ENCODE results near the gene SCN1B.

DNA sequence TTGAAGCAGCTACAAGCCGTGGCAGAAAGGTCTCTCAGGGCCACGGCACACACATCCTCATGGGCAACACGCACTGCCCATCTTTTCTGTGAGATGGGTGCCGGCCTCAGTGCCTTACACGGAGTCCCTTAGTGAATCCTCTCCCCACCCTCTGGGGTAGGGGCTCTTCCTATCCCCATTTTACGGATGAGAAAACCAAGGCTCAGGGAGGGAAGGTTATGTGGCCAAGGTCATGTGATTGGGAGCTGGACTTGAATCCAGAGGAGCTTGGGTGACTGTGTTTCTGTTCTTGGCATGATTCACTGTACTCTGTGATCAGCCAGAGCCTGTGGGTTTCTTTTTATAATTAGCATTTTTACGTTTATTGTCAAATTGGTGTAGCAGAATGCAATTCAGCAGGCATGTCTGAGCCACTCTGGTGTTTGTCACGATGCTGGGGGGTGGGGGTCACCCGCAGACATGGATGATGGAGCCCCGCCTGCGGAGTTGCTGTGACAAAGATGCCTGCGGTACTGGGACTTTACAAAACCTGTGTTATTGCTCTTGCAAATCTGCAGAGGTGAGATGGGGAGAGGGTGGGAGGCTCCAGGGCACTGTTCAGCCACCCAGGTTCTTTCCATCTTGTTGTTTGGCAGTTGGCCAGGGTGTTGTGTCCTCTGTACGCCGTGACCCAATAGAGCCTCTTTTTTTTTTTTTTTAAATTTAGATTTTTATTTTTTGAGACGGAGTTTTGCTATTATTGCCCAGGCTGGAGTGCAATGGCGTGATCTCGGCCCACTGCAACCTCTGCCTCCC is 4.5 kb downstream of the SCN1B start:
- TF ChIP-seq CREB1 (IDR thresholded peaks at IDR 0.05; ENCODE audit: low read depth), result no peak
- TF ChIP-seq RAD21 (IDR thresholded peaks at IDR 0.05; ENCODE audit: low read depth), result no peak
- TF ChIP-seq YY1 (IDR thresholded peaks at IDR 0.05; ENCODE audit: low read depth), result no peak
- TF ChIP-seq ZBTB7A (IDR thresholded peaks at IDR 0.05; ENCODE audit: low read depth), result no peak
- no peak for TF ChIP-seq TAF1 (IDR thresholded peaks at IDR 0.05; ENCODE audit: low read depth)
- TF ChIP-seq REST (IDR thresholded peaks at IDR 0.05; ENCODE audit: low read depth), result no peak
- TF ChIP-seq, protein P1, sequence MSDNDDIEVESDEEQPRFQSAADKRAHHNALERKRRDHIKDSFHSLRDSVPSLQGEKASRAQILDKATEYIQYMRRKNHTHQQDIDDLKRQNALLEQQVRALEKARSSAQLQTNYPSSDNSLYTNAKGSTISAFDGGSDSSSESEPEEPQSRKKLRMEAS (IDR thresholded peaks at IDR 0.05), result no peak
- no peak for TF ChIP-seq EP300 (IDR thresholded peaks at IDR 0.05; ENCODE audit: borderline replicate concordance)
- TF ChIP-seq EGR1 (IDR thresholded peaks at IDR 0.05), result no peak
- no peak for TF ChIP-seq TEAD4 (IDR thresholded peaks at IDR 0.05)

Measured in Ishikawa (cell line).